IMR-90 (cell line): ENCODE data around the gene MGAT4A. TPM values are rescaled to one million over a fixed set of nuclear protein-coding genes. Genes with fewer than 3 reads are reported as not detected.

Experiments used
- ATAC-seq: fragments of 200-7000 bp; cut with Tn5 transposase; 2 replicates; pipeline ENCODE4 v1.9.1; 2020; ENCODE audit warnings: low read depth, mild to moderate bottlenecking, moderate library complexity
- BruUV-seq: library from RNA; stranded (reverse); fragments of 400-500 nt; replicated peaks from 2 replicates; lab custom pipeline; 2021; lab: Mats Ljungman, UMichigan
- CTCF ChIA-PET: fragments of 300-600 bp; formaldehyde crosslinking; extraction: SDS; loops from one replicate; lab custom pipeline; 2021; ENCODE audit warnings: antibody characterized with exemption; lab: Yijun Ruan, JAX
- POLR2A ChIA-PET: fragments of 300-600 bp; sonication (Branson Sonifier 250); formaldehyde crosslinking; loops from one replicate; lab custom pipeline; 2022; ENCODE audit warnings: antibody characterized with exemption; ENCODE audit not compliant: unreplicated experiment; lab: Charles Lee
- DNase-seq: peaks from one replicate; pipeline ENCODE4 v3.0.0; 2013
- H2AFZ ChIP-seq: replicated peaks from 2 replicates; pipeline ENCODE3; 2013; ENCODE audit warnings: low read length, mild to moderate bottlenecking; ENCODE audit not compliant: poor library complexity
- H2AK5ac ChIP-seq: 2 replicates; pipeline ENCODE4 v1.6.1; 2013; ENCODE audit warnings: low read depth, low read length, inconsistent platforms
- H2AK9ac ChIP-seq: replicated peaks from 2 replicates; pipeline ENCODE3; 2013; ENCODE audit warnings: mild to moderate bottlenecking, low read depth, low read length, moderate library complexity; ENCODE audit not compliant: poor library complexity
- H2BK120ac ChIP-seq: 2 replicates; pipeline ENCODE4 v1.6.1; 2013; ENCODE audit warnings: low read depth, low read length, inconsistent platforms
- H2BK15ac ChIP-seq: 3 replicates; pipeline ENCODE4 v1.6.1; 2013; ENCODE audit warnings: low read depth, low read length, inconsistent platforms
- H2BK20ac ChIP-seq: 2 replicates; pipeline ENCODE4 v1.6.1; 2013; ENCODE audit warnings: low read depth, mild to moderate bottlenecking, inconsistent platforms, low read length, moderate library complexity
- H2BK5ac ChIP-seq: 2 replicates; pipeline ENCODE4 v1.6.1; 2013; ENCODE audit warnings: mild to moderate bottlenecking, low read depth, low read length, inconsistent platforms; ENCODE audit not compliant: poor library complexity, severe bottlenecking
- H3K14ac ChIP-seq: replicated peaks from 2 replicates; pipeline ENCODE4 v1.6.1; 2013; ENCODE audit warnings: low read depth, low read length, inconsistent platforms
- H3K18ac ChIP-seq: 2 replicates; pipeline ENCODE4 v1.6.1; 2013; ENCODE audit warnings: low read depth, low read length, control low read depth
- H3K23ac ChIP-seq: 2 replicates; pipeline ENCODE4 v1.6.1; 2013; ENCODE audit warnings: low read depth, low read length, inconsistent platforms
- H3K27ac ChIP-seq: 2 replicates; pipeline ENCODE4 v1.5.1; 2013; ENCODE audit warnings: mild to moderate bottlenecking, control low read depth, low read length; ENCODE audit not compliant: insufficient read depth
- H3K27me3 ChIP-seq: 2 replicates; pipeline ENCODE4 v1.6.1; 2013; ENCODE audit warnings: low read length; ENCODE audit not compliant: control insufficient read depth, insufficient read depth
- H3K36me3 ChIP-seq: 2 replicates; pipeline ENCODE4 v1.6.1; 2013; ENCODE audit warnings: low read length, mixed read lengths; ENCODE audit not compliant: control insufficient read depth, insufficient read depth
- H3K4ac ChIP-seq: 2 replicates; pipeline ENCODE4 v1.6.1; 2013; ENCODE audit warnings: low read depth, low read length, inconsistent platforms
- H3K4me1 ChIP-seq: 2 replicates; pipeline ENCODE4 v1.6.1; 2013; ENCODE audit warnings: low read length, mixed read lengths; ENCODE audit not compliant: control insufficient read depth, insufficient read depth
- H3K4me2 ChIP-seq: 2 replicates; pipeline ENCODE4 v1.6.1; 2013; ENCODE audit warnings: low read depth, mild to moderate bottlenecking, control low read depth, low read length, moderate library complexity
- H3K4me3 ChIP-seq: 2 replicates; pipeline ENCODE4 v1.5.1; 2013; ENCODE audit warnings: low read depth, mild to moderate bottlenecking, control low read depth, low read length, moderate library complexity; ENCODE audit not compliant: insufficient read depth
- H3K56ac ChIP-seq: 2 replicates; pipeline ENCODE4 v1.6.1; 2013; ENCODE audit warnings: low read length, inconsistent platforms; ENCODE audit not compliant: insufficient read depth; ENCODE audit errors: extremely low read depth
- H3K79me1 ChIP-seq, 2 experiments: 2 replicates each; pipeline ENCODE4 v1.6.1; 2013; ENCODE audit warnings: low read length in 2 of 2, inconsistent platforms in 1 of 2, low read depth in 1 of 2
- H3K9ac ChIP-seq: 2 replicates; pipeline ENCODE4 v1.6.1; 2013; ENCODE audit warnings: low read depth, low read length, control low read depth
- H3K9me1 ChIP-seq: 2 replicates; pipeline ENCODE4 v1.6.1; 2013; ENCODE audit warnings: low read length, inconsistent platforms; ENCODE audit not compliant: insufficient read depth
- H3K9me3 ChIP-seq: 2 replicates; pipeline ENCODE4 v1.6.1; 2013; ENCODE audit warnings: low read length; ENCODE audit not compliant: control insufficient read depth, insufficient read depth
- H4K20me1 ChIP-seq: 2 replicates; pipeline ENCODE4 v1.6.1; 2013; ENCODE audit warnings: low read length, inconsistent platforms; ENCODE audit not compliant: insufficient read depth
- H4K5ac ChIP-seq: 2 replicates; pipeline ENCODE4 v1.6.1; 2013; ENCODE audit warnings: mild to moderate bottlenecking, low read depth, low read length, control low read depth
- H4K8ac ChIP-seq, 2 experiments: 2 replicates each; pipeline ENCODE4 v1.6.1; 2013; ENCODE audit warnings: low read depth in 2 of 2, low read length in 2 of 2, control low read depth in 1 of 2, inconsistent platforms in 1 of 2
- H4K91ac ChIP-seq: 2 replicates; pipeline ENCODE4 v1.6.1; 2013; ENCODE audit warnings: low read depth, low read length, inconsistent platforms; ENCODE audit not compliant: insufficient read depth
- BHLHE40 ChIP-seq: fragments of 150-350 bp; IDR thresholded peaks from 2 replicates; pipeline ENCODE4 v1.6.1; 2016; ENCODE audit warnings: mild to moderate bottlenecking, low read depth, low read length
- CEBPB ChIP-seq: IDR thresholded peaks from 2 replicates; pipeline ENCODE4 v1.6.1; 2012; ENCODE audit warnings: low read depth, low read length, improper control_type of control experiment
- CHD1 ChIP-seq: IDR thresholded peaks from 2 replicates; pipeline ENCODE4 v1.6.1; 2012; ENCODE audit warnings: low read depth, low read length, improper control_type of control experiment
- CTCF ChIP-seq: conservative IDR thresholded peaks from 2 replicates; pipeline ENCODE4 v1.5.1; 2012; ENCODE audit warnings: mild to moderate bottlenecking, low read depth, low read length, improper control_type of control experiment
- ELK1 ChIP-seq: fragments of 150-350 bp; IDR thresholded peaks from 2 replicates; pipeline ENCODE4 v1.6.1; 2016; ENCODE audit warnings: low read depth, mild to moderate bottlenecking, low read length, moderate library complexity, borderline replicate concordance
- FOS ChIP-seq: fragments of 150-350 bp; IDR thresholded peaks from 2 replicates; pipeline ENCODE4 v1.6.1; 2016; ENCODE audit warnings: low read depth, low read length
- MAFK ChIP-seq: IDR thresholded peaks from 2 replicates; pipeline ENCODE4 v1.6.1; 2012; ENCODE audit warnings: low read depth, low read length, improper control_type of control experiment
- MAZ ChIP-seq: IDR thresholded peaks from 2 replicates; pipeline ENCODE4 v1.6.1; 2012; ENCODE audit warnings: low read depth, mild to moderate bottlenecking, low read length, improper control_type of control experiment, moderate library complexity, borderline replicate concordance
- MXI1 ChIP-seq: IDR thresholded peaks from 2 replicates; pipeline ENCODE4 v1.6.1; 2012; ENCODE audit warnings: low read depth, mild to moderate bottlenecking, low read length, moderate library complexity, borderline replicate concordance
- NFE2L2 ChIP-seq: fragments of 150-350 bp; IDR thresholded peaks from 2 replicates; pipeline ENCODE4 v1.6.1; 2016; ENCODE audit warnings: low read depth, mild to moderate bottlenecking, low read length
- POLR2A ChIP-seq: IDR thresholded peaks from 2 replicates; pipeline ENCODE4 v1.6.1; 2012; ENCODE audit warnings: mild to moderate bottlenecking, low read depth, low read length
- RAD21 ChIP-seq: IDR thresholded peaks from 2 replicates; pipeline ENCODE4 v1.6.1; 2012; ENCODE audit warnings: low read length, improper control_type of control experiment
- RCOR1 ChIP-seq: IDR thresholded peaks from 2 replicates; pipeline ENCODE4 v1.6.1; 2012; ENCODE audit warnings: mild to moderate bottlenecking, low read length, improper control_type of control experiment; ENCODE audit not compliant: insufficient replicate concordance
- RFX5 ChIP-seq: IDR thresholded peaks from 2 replicates; pipeline ENCODE4 v1.8.0; 2012; ENCODE audit warnings: low read depth, mild to moderate bottlenecking, low read length, moderate library complexity
- SMC3 ChIP-seq: fragments of 150-350 bp; IDR thresholded peaks from 2 replicates; pipeline ENCODE4 v1.6.1; 2016; ENCODE audit warnings: low read depth, mild to moderate bottlenecking, antibody characterized with exemption, low read length, moderate library complexity
- USF2 ChIP-seq: fragments of 150-350 bp; IDR thresholded peaks from 2 replicates; pipeline ENCODE4 v1.6.1; 2017; ENCODE audit warnings: mild to moderate bottlenecking, antibody characterized with exemption, low read length, low read depth
- WGBS, 2 experiments: methylation state at CpG; one replicate each; pipeline versions ENCODE4 v1.1.5 to v1.1.7; 2013; ENCODE audit warnings: missing lambda C conversion rate in 2 of 2; ENCODE audit not compliant: insufficient read length in 1 of 2; ENCODE audit errors: extremely low coverage in 2 of 2; 5-methylcytosine and 5-hydroxymethylcytosine counted together
- dilution Hi-C: fragments of 300-500 bp; cut with HindIII; formaldehyde crosslinking; loops from one replicate; pipeline ENCODE4 v1.14.3; 2018; ENCODE audit warnings: low sequenced_read_pairs; ENCODE audit not compliant: unreplicated experiment
- in situ Hi-C: fragments of 300-500 bp; cut with MboI; formaldehyde crosslinking; loops from 3 replicates; pipeline ENCODE4 v1.14.3; 2019; ENCODE audit warnings: low sequenced_read_pairs, inconsistent platforms, mixed read lengths
- intact Hi-C: fragments of 100-400 bp; cut with micrococcal nuclease; formaldehyde crosslinking; loops from 2 replicates; pipeline ENCODE4 v1.10.0; 2022
- polyA plus RNA-seq, 3 experiments: library from polyadenylated mRNA; depleted of rRNA; stranded (reverse); fragments of >200 nt; gene quantifications; 2 replicates each; pipeline ENCODE4 v1.2.3, GENCODE V29; 2012; ENCODE audit warnings: low replicate concordance in 1 of 3
- total RNA-seq: library from RNA; depleted of rRNA; stranded (reverse); fragments of >200 nt; gene quantifications from 2 replicates; pipeline ENCODE4 v1.2.3, GENCODE V29; 2012

The MGAT4A gene
- total and polyA plus RNA-seq, 2 of the 4 experiments (the other 2 are of a cell fraction) = under 0.01 TPM; not detected in 1

- ChIA-PET POLR2A (no interaction called here), CTCF (no interaction called here)
- 100% methylated on average over 3 of the region's 7 CpGs; no CpG with 5 or more reads in 1 of the 2 experiments for WGBS, 2 experiments
Observed at GRCh38 chr2:98579926-98580325, 151.0 kb downstream of the MGAT4A start.

More at GRCh38 chr2:98579926-98580325, 151.0 kb downstream of the MGAT4A start:
- Histone ChIP-seq H2AFZ (no peak overlapping the region), H4K91ac (no peak overlapping the region), H3K9me3 (no peaks in the 10 kb centered on the region), H3K56ac (no peak overlapping the region), H2AK9ac (no peak overlapping the region), H2BK5ac (no peak overlapping the region), H2BK15ac (no peak overlapping the region), H3K4me2 (no peak overlapping the region), H4K8ac (no peak overlapping the region), H2BK120ac (no peak overlapping the region), H3K18ac (no peak overlapping the region), H2BK20ac (no peak overlapping the region), H3K4me1 (no peaks in the 10 kb centered on the region), H3K27me3 (no peaks in the 10 kb centered on the region), H3K9me1 (no peaks in the 10 kb centered on the region; the same call in 1 of the 2 replicates), H3K27ac (no peak overlapping the region), H4K20me1 (no peaks in the 10 kb centered on the region), H2AK5ac (no peak overlapping the region), H3K23ac (no peak overlapping the region), H3K36me3 (peaks cover 16% of the 10 kb centered on the region), H4K5ac (no peak overlapping the region), H3K4me3 (no peak overlapping the region), H3K14ac (no peak overlapping the region), H3K9ac (no peak overlapping the region), H3K4ac (no peak overlapping the region), H3K79me1 (no peaks in the 10 kb centered on the region)
- intact Hi-C loops = no loop called here
- dilution Hi-C loops = no loop called here
- in situ Hi-C loops = no loop called here
- DNase-seq (no peak), ATAC-seq (no peak)
- TF ChIP-seq MAZ (no peak), USF2 (no peak), CEBPB (no peak), ELK1 (no peak), SMC3 (no peak), FOS (no peak), RFX5 (no peak), RCOR1 (no peak), MAFK (no peak), CHD1 (no peak), NFE2L2 (no peak), CTCF (no peak), BHLHE40 (no peak), MXI1 (no peak), RAD21 (no peak), POLR2A (no peak)
- no TSS peak for BruUV-seq
